NCI-H146 (cell line): Measurements from ENCODE around the gene GLE1.
"Not testable (repeated sequence)": the region's sequence is repeated elsewhere in the genome, so short reads cannot be mapped to it uniquely, and the experiment has no call there.

ENCODE experiments used
- DNase-seq: peaks from one replicate; lab custom pipeline; 2025; lab: John Stamatoyannopoulos, UW

GLE1 gene

DNA sequence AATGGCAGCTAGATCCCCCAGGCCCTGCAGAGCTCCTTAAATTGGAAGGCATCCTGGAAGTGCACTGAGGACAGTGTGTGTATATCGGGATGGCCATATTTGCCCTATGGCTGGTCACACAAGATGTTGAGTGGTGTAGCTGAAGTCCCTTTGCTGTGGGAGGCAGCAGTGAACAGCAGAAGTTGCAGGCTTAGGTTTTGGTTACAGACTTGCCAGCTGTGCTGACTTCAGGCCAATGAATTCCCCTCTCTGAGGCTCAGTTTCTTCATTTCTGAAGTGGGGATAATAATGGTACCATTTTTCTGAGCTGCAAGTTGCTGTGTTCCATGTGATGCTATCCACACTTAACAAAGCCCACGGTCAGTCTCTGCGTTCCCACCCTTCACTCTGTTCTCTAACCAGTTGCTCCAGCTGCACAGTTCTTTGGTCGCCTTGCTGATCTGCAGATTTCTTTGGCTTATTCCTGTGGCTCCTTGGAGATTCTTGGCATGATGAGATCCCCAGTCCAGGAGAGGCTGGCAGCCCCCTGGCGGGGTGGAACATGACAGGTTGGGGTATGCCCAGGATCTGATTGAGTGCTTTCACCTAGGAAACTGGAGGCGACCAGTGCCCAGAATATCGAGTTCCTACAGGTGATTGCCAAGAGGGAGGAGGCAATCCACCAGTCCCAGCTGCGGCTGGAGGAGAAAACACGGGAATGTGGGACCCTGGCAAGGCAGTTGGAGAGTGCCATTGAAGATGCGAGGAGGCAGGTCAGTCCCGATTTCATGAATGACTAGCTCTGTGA is 6.5 kb upstream of the GLE1 start:
- no peak for DNase-seq

DNA sequence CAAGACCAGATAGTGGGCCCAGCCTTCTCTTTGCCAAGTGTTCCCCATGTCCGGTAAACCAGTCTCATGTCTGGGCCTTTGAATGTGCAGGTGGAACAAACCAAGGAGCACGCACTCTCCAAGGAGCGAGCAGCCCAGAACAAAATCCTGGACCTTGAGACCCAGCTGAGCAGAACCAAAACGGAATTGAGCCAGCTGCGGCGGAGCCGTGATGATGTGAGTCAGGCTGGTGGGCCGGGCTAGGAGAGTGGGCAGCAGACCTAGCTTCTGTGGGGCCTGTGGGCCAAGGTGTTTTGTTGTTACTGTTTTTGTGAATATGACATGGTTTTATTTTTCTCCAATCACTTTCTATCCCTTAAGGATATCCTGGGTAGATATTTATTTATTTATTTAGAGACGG is 5.6 kb upstream of the GLE1 start:
- DNase-seq = no peak

DNA sequence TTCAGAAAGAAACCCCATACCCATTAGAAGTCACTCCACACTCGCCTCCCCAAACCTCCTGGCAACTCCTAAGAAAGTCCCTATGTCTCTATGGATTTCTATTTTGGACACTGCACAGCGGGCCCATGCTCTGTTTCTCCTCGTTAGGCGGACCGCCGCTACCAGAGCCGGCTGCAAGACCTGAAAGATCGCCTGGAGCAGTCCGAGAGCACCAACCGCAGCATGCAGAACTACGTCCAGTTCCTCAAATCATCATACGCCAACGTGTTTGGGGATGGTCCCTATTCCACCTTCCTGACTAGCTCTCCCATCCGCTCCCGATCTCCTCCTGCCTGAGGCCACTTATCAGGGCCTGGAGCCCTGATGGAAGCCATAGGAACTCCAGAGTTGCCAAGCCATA is 4.6 kb upstream of the GLE1 start:
- no peak for DNase-seq

DNA sequence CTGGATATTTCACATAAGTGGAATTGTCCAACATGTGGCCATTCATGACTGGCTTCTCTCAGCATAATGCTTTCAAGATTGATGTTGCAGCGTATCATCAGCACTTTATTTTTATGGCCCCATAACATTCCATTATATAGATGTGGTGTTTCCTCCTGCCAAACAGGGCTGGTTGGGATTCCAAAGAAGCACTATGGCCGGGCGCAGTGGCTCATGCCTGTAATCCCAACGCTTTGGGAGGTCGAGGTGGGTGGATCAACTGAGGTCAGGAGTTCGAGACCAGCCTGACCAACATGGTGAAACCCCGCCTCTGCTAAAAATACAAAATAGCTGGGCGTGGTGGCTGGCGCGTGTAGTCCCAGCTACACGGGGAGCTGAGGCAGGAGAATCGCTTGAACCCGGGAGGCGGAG is 1.1 kb upstream of the GLE1 start:
- not testable (repeated sequence) for DNase-seq

DNA sequence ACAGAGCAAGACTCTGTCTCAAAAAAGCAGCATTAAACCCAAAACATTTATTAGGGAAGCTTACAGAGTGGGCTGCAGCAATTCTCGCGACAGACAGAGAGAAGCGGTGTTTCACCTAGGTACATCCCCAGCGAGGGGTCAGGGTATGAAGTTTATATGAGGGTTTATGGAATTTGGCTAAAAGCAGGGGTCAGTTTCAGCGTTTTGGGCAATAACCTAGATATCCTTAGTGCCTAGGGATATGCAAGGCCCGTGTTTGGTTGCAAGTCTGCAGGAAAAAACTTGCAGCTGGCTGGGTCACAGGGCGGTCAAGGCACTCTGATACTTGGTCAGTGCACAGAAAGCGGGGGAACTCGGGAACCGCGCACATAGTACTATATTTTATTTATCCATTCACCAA is 649 bp upstream of the GLE1 start:
- no peak for DNase-seq

DNA sequence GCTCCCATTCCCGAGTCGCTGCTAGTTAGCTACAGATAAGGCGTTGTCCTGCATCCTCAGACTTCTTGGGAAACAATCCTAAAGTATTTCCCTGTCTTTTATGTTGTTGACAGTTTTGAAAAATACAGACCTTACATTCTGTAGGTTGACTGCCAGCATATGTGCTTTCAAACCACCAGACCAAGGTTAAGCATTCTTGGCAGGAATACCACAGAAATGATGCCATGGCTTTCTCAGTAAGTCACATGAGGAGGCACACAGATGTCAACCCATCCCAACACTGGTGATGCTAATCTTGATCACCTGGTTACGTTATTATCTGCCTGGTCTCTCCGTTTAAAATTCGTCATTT is 871 bp downstream of the GLE1 start:
- DNase-seq = no peak

DNA sequence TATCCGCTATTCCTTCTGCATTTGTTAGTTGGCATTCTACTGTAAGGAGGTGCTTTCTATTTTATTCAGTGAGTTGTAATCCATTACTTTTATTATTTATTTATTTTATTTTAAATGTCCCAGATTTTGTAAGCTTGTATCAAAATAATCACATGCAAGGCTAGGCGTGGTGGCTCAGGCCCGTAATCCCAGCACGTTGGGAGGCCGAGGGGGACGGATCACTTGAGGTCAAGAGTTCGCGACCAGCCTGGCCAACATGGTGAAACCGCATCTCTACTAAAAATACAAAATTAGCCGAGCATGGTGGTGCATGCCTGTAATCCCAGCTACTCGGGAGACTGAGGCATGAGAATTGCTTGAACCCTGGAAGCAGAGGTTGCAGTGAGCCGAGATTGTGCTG is 1.4 kb downstream of the GLE1 start:
- DNase-seq = not testable (repeated sequence)

DNA sequence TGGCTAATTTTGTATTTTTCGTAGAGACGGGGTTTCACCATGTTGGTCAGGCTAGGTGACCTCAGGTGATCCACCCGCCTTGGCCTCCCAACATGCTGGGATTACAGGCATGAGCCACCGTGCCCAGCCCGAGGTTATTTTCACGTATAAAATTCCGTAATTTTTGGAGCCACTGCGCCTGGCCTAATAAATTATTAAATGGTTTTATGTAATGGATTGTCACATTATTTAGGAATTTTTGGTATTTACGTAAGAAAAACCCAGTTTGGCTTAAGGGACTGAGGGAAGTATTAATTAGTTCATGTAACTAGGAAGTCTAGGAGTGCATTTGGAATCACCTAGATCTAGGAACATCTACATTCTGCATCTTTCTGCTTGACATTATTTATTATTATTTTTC is 8.3 kb downstream of the GLE1 start:
- no peak for DNase-seq

DNA sequence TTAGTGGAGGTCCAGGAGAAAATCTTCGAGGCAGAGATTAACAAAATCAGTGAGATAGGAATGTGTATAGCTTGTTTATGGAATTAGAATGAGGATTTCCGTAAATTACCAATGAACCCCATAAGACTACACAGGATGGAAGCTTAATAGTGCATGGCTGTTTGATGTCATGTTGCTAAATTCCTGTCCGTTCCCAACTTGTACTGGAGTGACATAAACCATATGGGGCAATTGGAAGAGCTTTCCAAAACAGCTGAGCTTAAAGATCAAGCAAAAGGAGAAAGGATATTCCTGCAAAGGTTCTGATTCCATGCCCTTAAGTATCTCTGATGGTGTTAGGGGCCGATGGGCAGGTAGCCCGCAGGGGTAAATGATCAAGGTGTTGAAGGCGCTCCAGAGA is 17.4 kb downstream of the GLE1 start:
- DNase-seq = no peak

DNA sequence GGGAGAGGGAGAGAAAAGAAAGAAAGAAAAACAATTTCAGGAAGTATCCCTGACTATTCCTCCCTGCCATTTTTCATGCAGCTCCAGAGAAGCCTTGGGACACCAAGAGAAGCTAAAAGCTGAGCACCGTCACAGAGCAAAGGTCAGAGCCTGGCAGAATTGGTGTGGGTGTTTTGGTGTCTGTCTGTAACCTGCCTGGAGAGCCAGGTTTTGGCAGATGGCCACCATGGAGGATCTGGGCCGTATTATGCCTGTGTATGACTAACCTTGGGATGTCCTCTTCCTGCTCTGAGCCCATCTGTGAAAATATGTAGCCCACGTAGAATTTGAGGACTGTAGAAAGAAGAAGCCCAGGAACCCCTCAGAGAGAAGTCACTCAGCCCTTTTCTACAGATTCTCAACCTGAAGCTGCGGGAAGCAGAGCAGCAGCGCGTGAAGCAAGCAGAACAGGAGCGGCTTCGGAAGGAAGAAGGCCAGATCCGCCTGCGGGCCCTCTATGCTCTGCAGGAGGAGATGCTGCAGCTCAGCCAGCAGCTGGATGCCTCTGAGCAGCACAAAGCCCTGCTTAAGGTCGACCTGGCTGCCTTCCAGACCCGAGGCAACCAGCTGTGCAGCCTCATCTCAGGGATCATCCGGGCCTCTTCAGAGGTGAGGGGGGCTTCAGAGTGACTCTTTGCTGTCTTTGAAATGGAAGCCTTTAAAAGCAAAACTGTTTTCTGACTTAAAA is 18.8 kb downstream of the GLE1 start:
- no peak for DNase-seq

DNA sequence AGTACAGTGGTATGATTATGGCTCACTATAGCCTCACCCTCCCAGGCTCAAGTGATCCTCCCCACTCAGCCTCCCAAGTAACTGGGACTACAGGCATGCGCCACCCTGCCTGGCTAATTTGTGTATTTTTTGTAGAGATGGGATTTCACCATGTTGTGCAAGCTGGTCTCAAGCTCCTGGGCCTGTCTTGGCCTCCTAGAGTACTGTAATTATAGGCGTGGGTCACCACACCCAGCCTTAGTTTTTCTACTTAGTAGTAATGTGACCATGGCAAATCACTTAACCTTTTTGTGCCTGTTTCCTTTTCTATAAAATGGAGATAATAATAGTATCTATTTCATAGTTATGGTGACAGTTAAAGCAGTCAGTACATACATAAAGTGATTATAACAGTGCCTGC is 22.2 kb downstream of the GLE1 start:
- DNase-seq = no peak

DNA sequence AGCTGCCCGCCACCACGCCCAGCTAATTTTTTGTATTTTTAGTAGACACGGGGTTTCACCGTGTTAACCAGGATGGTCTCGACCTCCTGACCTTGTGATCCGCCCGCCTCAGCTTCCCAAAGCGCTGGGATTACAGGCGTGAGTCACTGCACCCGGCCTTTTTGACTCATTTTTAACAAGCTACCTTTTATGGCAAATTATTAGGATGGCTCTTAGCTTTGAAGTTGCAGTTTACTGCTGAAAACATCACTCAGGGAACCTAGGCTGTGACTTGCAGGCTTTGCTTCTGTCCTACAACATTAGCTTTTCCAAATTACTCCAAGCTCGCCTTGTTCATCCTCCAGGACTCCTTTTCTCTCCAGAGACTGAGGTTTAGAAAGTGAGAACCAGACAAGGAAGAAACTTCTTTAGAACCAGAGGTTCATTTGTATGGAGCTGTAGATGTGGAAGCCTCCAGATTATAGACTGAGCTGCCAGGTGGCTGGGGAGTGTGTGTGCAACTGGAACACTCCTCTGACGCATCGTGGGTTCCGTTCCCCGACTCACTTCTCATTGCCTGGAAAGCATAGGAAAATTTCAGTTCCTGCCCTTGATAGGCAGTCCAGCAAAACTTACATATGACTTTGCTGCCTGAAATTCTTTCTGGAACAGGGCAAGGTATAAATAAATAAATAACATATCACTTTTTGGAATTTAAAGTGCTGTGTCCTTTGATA is 24.1 kb downstream of the GLE1 start:
- no peak for DNase-seq

DNA sequence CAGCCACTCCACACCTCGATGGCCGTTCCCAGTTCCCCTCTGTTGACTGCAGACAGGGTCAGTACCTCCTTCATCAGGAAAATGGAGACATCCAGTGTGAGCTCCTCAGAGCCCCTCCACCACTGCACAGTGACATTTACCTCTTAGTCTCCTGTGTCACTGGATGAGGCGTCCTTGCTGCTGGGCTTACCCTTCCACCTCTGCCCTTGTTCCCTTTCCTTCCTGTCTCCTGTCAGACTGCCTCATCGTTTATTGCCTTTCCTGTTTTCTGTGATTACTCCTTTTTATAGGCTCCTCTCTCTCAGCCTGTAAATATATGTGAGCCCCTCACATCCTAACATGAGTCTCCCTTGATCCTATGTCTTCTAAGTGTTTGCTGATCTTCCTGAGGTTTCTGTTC is 24.7 kb downstream of the GLE1 start:
- no peak for DNase-seq

DNA sequence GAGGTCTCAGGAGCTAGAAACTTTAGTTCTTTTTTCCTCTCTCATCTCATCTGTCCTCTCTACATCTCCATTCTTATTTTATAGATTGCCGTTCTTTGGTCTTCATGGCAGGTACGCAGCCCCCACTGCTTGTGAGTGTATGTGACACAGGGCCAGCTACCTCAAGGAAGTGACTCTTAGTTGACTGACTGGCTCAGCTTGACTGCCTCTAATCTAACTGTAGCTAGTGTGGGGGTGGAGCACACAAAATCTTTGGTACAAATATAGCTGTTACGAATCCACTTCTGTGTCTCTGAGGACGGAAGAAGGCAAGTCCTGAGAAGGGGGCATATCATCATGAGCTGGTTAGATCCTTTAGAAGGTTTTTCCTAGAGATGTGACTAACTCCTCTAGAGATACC is 28.1 kb downstream of the GLE1 start:
- DNase-seq = no peak

DNA sequence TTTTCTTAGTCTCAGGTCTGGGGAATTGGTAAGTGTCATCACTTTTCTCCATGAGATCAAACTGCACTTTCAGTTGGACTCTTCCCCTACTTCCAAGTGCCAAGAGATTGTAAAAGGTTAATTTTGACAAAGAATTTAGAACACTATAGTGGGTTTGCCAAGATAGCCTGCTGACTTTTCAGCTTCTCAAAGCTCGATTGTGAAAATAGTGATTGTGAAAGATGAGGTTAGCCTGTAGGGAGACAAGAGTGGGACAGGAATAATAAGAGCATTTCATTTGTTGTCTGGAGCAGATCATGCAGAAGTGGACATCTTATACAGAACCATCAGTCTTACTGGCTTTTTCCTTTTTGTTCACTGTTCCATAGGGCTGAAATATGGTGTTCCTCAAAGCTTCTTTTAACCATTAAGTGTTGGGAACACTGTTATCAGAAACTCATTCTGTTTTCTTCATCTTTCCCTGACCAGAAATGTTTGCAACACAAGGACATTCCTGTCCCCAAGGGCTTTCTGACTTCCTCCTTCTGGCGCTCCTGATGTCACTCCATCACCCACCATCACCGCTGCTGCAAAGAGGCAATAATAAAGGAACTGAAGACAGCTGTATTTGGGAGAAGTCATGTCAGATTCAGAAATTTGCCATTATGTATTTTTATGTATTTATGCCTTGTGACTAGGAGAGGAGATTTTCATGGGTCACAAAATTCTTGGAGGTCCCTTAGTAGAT is 36.3 kb downstream of the GLE1 start:
- DNase-seq = no peak

DNA sequence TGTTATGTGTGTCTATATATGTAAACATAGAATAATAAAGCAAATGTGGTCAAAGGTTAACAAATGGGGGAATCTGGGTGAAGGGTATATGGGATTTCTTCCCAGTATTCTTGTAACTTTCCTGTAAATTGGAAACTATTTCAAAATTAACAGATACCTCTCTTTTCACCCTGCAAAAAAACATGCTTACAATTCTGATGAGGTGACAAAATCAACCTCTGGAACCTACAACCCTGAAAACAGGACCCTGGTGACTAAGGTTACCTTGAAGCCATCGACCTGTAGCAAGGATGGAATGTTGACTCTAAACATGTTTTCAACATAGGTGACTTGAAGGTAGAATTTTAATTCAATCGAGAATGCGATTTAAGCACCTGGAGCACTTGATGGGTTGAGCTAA is 42.0 kb downstream of the GLE1 start:
- DNase-seq = no peak

DNA sequence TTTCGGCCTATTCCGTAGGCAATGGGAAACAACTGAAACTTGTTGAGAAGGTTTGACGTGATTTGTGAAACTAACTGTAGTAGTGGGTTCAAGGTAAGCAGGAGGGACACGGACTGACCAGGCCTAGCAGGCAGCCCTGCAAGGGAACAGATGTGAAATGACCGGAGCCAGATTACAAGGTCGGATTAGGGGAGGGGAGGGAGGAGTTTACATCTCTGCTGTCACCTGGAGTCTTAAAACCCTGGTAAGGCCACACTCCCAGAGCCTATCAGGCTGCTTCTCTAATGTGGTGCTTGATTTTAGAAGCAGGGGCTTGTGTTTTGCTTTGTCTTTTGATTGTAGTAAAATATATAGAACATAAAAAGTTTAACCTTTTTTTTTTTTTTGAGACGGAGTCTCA is 44.4 kb downstream of the GLE1 start:
- no peak for DNase-seq

DNA sequence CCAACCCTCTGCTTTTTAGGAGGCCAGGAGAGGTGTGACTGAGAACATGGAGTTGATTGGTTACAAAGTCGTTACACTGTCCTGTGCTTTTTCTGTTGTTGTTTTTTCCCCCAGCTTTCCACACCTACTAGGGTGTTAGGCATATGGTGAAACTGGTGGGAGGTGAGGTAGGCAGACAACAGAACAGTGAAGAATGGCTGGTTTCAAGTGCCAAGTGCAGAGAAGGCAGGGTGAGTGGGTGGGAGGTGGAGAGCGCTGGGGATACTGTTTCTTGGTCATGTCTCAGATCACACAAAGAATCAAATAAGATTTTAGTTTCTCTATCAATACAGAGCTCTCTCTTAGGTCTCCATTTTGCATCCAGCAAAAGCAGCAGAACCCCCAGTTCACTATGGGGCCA is 45.7 kb downstream of the GLE1 start:
- no peak for DNase-seq

DNA sequence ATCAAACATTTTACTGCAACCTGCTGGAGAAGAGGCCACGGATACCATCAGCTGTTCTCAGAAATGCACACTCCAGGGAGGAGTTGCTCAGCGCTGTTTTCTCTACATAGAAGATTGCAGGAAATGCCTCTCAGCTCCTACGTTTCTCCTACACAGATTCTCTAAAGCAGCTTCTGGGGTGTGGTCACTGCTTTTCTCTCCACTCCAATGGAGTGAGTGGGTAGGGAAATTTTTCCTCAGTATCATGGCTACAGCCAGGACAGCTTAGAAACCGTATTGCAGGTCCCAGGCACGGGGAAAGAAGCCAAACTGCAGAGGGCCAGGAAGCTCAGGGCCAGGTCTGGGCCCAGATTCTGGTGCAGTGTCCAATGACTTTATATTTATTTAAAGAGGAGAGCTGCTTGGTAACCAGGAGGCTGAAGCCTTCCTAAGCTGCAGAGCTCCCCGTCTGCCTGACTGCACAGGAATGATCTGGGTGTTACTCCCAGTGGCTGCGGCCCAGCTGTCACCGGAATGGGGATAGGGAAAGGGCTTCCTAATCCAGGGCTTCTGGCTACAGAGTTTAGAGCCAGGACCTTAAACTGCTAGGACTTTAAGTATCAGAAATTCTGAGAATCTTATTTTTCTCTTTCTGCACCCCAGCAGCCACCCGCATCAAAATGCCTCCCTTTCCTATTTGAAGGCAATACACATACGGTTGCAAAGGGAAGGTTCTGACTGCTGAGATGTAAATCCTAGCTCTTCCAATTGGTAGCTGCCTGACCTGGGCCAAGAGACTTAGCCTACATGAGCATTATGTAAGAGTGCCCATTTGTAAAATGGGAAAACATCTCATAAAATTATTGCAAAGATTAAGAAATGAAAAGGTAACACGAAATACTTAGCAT is 46.5 kb downstream of the GLE1 start:
- DNase-seq = no peak

DNA sequence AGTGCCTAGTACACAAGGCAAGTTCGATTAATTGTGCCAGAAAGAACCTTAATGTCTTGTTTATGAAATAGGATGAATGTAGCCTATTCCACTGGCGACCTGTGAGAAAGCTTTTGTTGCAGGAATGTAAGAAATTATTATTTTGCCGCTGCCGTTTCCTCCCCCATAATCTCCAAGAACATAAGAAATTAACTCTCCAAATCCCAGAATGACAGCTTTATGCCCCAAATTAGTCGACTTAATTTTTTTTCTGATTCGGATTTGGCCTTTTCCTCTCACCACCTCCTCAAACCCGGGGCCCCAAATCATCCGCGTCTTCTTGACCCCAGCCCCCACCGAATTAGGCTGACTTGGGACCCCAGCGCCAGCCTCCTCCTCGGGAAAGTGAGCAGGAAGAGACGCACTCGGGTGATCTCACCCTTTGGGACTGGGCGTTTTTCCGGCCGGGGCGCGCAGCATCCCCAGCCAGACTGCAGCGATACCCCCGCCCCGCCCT is 47.2 kb downstream of the GLE1 start:
- no peak for DNase-seq

DNA sequence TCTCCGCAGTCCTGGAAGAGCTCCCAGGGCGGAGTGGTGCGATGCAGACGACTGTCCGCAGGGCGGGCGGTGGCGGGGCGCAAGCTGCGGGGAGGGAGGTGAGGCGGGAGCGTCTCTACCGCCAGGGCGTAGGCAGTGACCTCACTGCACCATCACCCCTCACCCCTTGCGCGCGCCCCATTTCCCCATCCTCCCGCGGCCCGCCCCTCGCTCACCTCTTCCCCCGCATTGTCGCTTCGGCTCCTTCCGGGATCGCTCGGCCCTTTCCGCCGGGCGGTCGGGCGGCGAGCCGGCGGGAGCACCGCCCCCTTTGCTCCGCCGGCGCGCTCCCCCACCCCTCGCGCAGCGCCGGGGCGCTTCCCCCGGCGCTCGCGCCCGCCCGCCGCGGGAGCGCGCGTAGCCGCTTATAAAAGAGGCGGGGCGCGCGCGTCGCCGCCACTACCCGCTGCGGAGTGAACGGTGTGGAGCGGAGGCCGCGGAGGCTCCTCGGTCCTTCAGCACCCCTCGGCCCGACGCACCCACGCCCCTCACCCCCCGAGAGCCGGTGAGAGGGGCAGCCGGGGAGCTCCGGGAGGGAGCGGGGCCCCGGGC is 47.7 kb downstream of the GLE1 start, which contains the start of gene SPTAN1:
SPTAN1 (plus strand) TSS at position 435 of the 591 bp plus-strand sequence. CDS start 14,154 bp downstream, outside the sequence.
- DNase-seq = peak; percentile 91
